NCI-H1048 (cell line): ENCODE results near the gene ZP1.

Source experiments
- DNase-seq: peaks from one replicate; lab custom pipeline; 2025; lab: John Stamatoyannopoulos, UW

The ZP1 gene

DNA sequence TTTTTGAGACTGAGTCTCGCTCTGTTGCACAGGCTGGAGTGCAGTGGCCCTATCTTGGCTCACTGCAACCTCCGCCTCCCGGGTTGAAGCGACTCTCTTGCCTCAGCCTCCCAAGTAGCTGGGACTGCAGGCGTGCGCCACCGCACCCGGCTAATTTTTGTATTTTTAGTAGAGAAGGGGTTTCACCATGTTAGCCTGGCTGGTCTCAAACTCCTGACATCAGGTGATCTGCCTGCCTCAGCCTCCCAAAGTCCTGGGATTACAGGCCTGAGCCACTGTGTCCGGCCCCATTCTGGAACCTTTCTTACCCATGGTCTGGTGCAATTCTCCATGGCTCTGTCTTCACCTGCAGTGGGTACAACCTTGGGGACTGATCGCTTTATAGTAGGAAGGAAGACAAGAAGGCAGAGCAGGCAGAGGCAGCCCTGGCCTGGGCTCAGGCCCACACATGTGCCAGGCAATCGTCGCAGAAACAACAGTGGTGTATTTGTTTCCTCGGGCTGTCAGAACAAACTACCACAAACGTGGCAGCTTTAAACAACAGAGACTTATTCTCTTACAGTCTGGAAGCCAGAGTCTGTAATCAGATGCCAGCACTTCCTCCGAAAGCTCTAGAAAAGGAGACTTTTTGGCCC lies 7.6 kb upstream of the ZP1 start:
- DNase-seq = no peak

DNA sequence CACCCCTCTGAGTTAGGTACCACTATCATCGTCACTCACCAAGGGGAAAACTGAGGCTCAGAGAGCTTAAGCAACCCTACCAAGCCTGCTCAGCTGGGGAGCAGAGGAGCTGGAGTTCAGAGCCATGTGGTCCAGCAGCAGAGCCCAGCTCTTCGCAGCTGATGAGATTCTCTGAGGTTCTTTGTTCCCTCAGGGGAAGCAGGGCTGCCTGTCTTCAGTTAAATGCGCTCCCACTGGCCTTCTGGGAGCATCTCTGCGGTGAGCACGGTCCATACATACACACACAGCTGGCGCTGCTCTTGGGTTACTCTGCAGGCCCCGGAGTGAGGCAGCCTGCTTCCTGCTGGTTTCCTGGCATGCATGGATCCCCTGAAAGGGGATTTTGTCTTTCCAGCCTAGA lies 6.4 kb upstream of the ZP1 start:
- no peak for DNase-seq

- DNase-seq = no peak
Measured at GRCh38 chr11:60862171-60862570, 5.2 kb upstream of the ZP1 start.

- DNase-seq = no peak
Measured at GRCh38 chr11:60863550-60864521, 3.5 kb upstream of the ZP1 start.

DNA sequence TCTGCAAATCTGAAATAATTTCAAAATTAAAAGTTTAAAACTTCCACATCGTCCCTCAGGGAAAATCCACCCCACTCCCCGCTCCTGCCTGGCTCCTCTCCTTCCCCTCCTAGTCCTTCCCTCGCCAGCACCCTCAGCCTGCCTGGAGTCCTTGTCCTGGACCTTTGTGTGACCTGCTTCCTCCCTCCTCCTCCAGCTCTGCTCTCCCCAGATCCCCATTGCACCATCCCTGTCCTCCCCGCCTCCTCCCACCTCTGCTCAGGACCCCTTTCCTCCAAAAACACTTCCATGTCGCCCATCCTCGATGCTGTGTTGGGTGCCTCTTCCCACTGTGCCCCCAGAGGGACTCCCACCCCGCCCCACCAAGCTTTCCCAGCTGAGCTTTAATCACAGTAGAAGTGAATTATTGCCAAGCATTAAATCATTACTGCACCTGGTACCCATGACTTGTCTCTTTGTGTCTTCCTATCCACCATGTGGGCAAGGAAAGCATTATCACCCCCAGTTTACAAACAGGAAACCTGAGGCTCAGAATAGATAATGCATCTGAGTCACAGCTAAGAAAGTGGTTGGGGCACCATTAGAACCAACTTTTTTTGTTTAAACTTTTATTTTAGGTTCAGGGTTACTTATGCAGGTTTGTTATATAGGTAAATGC lies 2.4 kb upstream of the ZP1 start:
- no peak for DNase-seq

- no peak for DNase-seq
Measured at GRCh38 chr11:60867871-60868681, 734 bp downstream of the ZP1 start.

DNA sequence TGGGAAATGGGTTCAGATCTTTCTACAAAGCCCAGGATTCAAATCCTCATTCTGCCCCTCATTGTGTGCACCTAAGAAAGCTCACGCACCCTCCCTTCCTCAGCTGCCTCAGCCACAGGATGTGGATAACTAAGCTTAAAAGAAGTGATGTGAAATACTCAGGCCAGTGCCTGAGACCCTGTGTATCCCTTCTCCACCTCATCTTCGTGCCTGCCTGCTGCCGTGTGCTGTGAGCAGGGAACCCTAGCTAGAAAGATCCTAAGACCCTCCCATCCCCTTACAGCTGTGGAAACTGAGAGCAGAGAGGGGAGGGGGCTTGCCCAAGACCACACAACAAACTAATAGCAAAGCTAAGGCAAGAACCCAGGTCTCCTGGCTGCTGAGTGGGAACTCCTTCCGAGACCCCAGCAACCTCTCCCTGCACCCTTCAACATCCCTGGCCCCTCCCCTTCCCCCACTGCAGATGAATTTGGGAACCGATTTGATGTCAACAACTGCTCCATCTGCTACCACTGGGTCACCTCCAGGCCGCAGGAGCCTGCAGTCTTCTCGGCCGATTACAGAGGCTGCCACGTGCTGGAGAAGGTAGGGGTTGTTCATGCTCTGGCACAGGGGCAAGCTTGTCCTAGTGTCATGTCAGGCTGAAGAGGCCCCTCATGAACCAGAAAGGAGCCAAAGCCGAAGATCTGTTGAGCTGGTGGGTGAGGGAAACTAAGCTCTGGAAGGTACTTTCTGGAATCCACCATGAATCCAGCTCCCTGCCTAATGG lies 1.5 kb downstream of the ZP1 start:
- DNase-seq = no peak

GRCh38 chr11:60869451-60869825 lies 2.1 kb downstream of the ZP1 start:
- DNase-seq = no peak

- no peak for DNase-seq
Measured at GRCh38 chr11:60870276-60870675, 2.9 kb downstream of the ZP1 start.

GRCh38 chr11:60870733-60871377 lies 3.5 kb downstream of the ZP1 start:
- DNase-seq = no peak

DNA sequence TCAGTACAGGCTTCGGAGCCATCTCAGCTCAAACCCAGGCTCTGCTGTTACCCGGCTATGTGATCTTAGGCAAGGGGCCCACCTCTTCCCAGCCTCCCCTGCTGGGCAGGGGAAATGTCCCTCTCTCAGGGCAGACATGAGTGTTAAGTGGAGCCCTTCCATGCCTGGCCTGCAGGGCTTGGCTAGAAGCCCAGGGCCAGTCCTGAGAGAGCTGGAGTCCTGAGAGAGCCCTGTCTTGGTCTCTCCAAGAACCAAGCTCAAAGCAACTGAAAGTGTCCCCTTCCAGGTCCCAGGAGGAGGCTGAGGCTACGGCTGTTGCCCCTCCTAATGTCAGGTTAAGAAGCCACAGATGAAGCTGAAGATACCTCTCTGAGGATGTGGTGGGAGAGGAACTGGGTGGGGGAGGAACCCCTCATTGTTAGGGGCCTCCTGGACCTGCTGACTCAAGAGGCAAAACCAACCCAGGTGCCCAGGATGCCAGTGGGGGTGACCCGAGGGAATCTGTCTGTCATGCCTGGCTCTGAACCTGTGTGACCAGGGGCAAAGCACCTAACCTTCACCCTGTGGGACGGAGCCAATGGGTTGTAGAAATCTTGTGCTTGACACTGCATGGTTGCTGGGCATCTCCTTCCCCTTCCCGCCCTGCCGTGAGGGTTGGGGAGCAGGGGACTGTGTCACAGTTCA lies 4.2 kb downstream of the ZP1 start:
- no peak for DNase-seq

DNA sequence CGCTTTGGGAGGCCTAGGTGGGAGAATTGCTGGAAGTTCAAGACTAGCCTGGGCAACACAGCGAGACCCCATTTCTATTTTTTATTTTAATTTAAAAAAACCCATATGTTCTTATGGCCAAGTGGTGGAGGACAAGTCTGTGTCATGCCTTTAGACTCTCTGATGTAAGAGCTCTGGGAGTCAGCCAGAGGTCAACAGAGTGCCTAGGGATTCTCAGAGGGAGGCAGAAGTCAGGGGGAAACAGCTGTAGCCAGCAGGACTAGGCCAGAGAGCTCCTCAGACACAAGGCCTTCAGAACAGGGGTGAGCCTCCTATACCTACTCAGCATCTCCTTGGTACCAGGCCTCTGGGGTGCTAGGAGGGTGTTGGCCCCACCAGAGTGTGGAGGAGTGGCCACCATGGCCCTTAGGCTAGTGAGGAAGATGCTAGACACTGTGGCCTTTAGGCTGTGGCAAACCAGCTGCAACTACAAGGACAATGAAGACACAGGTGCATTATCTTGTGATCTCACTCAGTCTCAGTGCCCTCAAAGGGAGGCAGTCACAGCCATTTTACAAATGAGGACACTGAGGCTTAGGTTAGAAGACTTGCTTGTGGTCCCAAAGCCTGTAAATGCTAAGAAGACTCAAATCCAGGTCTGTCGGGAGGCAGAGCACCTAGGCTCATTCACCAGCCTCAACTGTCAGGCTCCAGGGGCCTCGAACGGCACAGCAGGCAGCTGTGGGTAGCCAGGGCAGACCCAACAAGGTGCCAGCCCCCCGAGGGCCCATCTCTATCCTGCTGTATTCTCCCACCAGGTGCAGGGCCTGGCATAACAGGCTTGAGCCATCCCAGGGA lies 5.0 kb downstream of the ZP1 start:
- DNase-seq = no peak

DNA sequence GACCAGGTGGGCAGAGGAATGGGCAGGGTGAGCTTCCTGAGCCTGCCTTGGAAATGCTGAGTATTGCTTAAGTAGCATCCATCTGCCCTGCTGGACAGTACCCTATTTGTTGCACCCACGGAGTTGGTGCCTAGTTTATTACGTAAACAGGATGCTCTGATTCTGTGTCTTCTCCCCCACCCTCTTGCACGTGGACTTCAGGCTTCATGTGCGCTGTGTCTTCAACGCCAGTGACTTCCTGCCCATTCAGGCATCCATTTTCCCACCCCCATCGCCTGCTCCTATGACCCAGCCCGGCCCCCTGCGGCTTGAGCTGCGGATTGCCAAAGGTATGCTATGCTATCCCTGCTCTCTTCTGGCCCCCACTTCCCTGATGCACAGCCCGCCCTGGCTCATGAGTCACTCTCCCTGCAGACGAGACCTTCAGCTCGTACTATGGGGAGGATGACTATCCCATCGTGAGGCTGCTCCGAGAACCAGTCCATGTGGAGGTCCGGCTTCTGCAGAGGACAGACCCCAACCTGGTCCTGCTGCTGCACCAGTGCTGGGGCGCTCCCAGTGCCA lies 5.7 kb downstream of the ZP1 start:
- DNase-seq = no peak

GRCh38 chr11:60873533-60873932 lies 6.2 kb downstream of the ZP1 start:
- no peak for DNase-seq

DNA sequence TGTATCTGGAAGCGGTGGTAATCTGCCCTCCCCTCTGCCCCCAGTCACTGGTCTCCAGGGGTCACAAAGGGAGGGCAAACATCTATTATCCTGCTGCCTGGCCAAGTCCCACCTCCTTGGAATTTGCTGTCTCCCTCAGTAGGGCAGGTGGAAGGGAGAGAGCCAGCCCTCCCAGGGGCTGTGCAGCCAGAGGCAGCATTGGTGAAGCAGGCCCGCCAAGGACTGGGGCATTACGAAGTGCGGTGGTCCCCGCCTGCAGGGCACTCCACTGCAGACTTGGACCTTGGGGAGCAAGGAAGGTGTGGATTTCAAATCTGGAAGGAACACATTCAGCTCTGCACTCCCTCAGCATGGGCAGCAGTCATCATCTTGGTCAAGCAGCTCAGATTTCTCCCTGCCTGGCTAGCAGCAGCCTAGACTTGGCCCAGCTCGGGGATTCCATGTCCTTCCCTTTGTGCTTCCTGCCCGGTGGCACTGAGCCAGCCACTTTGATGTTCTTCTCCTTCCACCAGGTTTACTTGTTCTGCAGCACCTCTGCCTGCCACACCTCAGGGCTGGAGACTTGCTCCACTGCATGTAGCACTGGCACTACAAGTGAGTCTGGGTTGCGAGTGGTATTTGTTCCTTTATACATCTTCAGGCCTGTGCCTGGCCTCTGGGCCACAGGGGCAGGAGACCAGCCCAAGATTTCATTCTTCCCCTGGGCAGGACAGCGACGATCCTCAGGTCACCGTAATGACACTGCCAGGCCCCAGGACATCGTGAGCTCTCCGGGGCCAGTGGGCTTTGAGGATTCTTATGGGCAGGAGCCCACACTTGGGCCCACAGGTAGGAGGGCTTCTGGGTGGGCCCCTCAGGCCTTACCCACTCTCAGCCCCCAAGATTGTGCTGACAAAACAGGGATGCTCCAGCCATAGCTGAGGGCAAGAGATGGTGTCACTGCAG lies 7.4 kb downstream of the ZP1 start:
- no peak for DNase-seq

GRCh38 chr11:60875366-60876167 lies 8.2 kb downstream of the ZP1 start:
- no peak for DNase-seq

- DNase-seq = no peak
Measured at GRCh38 chr11:60876168-60876485, 8.8 kb downstream of the ZP1 start.
